K562 (cell line): ENCODE results near the gene STX2. TPM values are rescaled to one million over a fixed set of nuclear protein-coding genes. Genes with fewer than 3 reads are reported as not detected.

Experiments
- ATAC-seq: fragments of 200-7000 bp; cut with Tn5 transposase; 3 replicates; pipeline ENCODE4 v1.9.1; 2020; ENCODE audit warnings: moderate library complexity
- BruUV-seq: library from RNA; stranded (reverse); fragments of 400-500 nt; replicated peaks from 2 replicates; lab custom pipeline; 2021; lab: Mats Ljungman, UMichigan
- CTCF ChIA-PET: fragments of 300-600 bp; formaldehyde crosslinking; extraction: SDS; loops from one replicate; lab custom pipeline; 2021; ENCODE audit warnings: low intra/inter-chr PET ratio; lab: Yijun Ruan, JAX
- POLR2A ChIA-PET: fragments of 300-600, 350-650 bp; sonication (Branson Sonifier 250); formaldehyde crosslinking; extraction: SDS; loops from one replicate; lab custom pipeline; 2021; ENCODE audit warnings: antibody characterized with exemption, inconsistent platforms; lab: Yijun Ruan, JAX
- DNase-seq, 4 experiments: peaks; one replicate each; pipeline versions ENCODE4 v3.0.0 to v3.0.0-alpha.2; 2011 to 2018; ENCODE audit warnings: low spot score in 3 of 4, mixed read lengths in 3 of 4; ENCODE audit errors: extremely low read depth in 1 of 4
- FAIRE-seq: peaks from 2 replicates; lab custom pipeline; 2011; peaks lifted over from hg19 to GRCh38; lab: Jason Lieb, UNC
- H2AFZ ChIP-seq: 2 replicates; pipeline ENCODE4 v1.6.0; 2011; ENCODE audit warnings: low read depth, low read length, control low read depth, inconsistent platforms
- H3K27ac ChIP-seq: fragments of 200-600 bp; 3 replicates; pipeline ENCODE4 v1.8.0; 2011; ENCODE audit warnings: low read depth, mild to moderate bottlenecking, control low read depth, inconsistent platforms, low read length, moderate library complexity, mixed read lengths; ENCODE audit errors: extremely low read depth
- H3K27me3 ChIP-seq, 2 experiments: fragments of 300-600 bp in 1 of 2; 2 replicates in 1 of 2; 3 replicates in 1 of 2; pipeline versions ENCODE4 v1.6.0 to v1.8.0; 2011; ENCODE audit warnings: inconsistent platforms in 2 of 2, low read length in 2 of 2, mild to moderate bottlenecking in 1 of 2, mixed read lengths in 1 of 2, moderate library complexity in 1 of 2; ENCODE audit not compliant: control insufficient read depth in 2 of 2, insufficient read depth in 2 of 2
- H3K36me3 ChIP-seq: fragments of 300-600 bp; 3 replicates; pipeline ENCODE4 v1.8.0; 2011; ENCODE audit warnings: mild to moderate bottlenecking, low read length, inconsistent platforms; ENCODE audit not compliant: control insufficient read depth, insufficient read depth
- H3K4me1 ChIP-seq, 2 experiments: fragments of 200-600 bp in 1 of 2; replicated peaks in 1 of 2; 2 replicates in 1 of 2; 3 replicates in 1 of 2; pipeline versions ENCODE4 v1.5.1 to v1.8.0; 2011; ENCODE audit warnings: inconsistent platforms in 2 of 2, low read length in 2 of 2, mild to moderate bottlenecking in 1 of 2, mixed read lengths in 1 of 2, moderate library complexity in 1 of 2; ENCODE audit not compliant: control insufficient read depth in 2 of 2, insufficient read depth in 2 of 2
- H3K4me2 ChIP-seq: 2 replicates; pipeline ENCODE4 v1.6.1; 2011; ENCODE audit warnings: low read length, control low read depth, inconsistent platforms, mixed read lengths; ENCODE audit not compliant: insufficient read depth
- H3K4me3 ChIP-seq: fragments of 200-600 bp; sonication (generic), shearing (Covaris generic); 2 replicates; pipeline ENCODE4 v1.5.1; 2016; ENCODE audit warnings: control low read depth, inconsistent platforms
- H3K79me2 ChIP-seq: fragments of 200-600 bp; 3 replicates; pipeline ENCODE4 v1.8.0; 2011; ENCODE audit warnings: low read length, inconsistent platforms; ENCODE audit not compliant: control insufficient read depth, insufficient read depth
- H3K9ac ChIP-seq, 2 experiments: 2 replicates each; pipeline versions ENCODE4 v1.6.0 to v1.6.1; 2011; ENCODE audit warnings: low read depth in 2 of 2, low read length in 2 of 2, control low read depth in 1 of 2, inconsistent platforms in 1 of 2, mild to moderate bottlenecking in 1 of 2, mixed read lengths in 1 of 2; ENCODE audit not compliant: insufficient read depth in 1 of 2
- H3K9me1 ChIP-seq: one replicate; pipeline ENCODE4 v1.6.0; 2011; ENCODE audit warnings: inconsistent platforms, mild to moderate bottlenecking, low read length, moderate library complexity; ENCODE audit not compliant: control insufficient read depth, insufficient read depth
- H3K9me3 ChIP-seq: replicated peaks from 2 replicates; pipeline ENCODE4 v1.5.1; 2011; ENCODE audit warnings: low read depth, low read length, inconsistent platforms; ENCODE audit not compliant: control insufficient read depth, insufficient read depth
- H4K20me1 ChIP-seq: replicated peaks from 2 replicates; pipeline ENCODE4 v1.6.1; 2011; ENCODE audit warnings: low read length, inconsistent platforms, mixed read lengths; ENCODE audit not compliant: control insufficient read depth, insufficient read depth
- HDAC3 ChIP-seq: fragments of 450-650 bp; IDR thresholded peaks from 2 replicates; pipeline ENCODE4 v1.6.1; 2018; ENCODE audit warnings: borderline replicate concordance, mild to moderate bottlenecking, moderate library complexity; ENCODE audit not compliant: partially characterized antibody
- KAT8 ChIP-seq: fragments of 450-650 bp; IDR thresholded peaks from 2 replicates; pipeline ENCODE4 v1.6.1; 2016; ENCODE audit warnings: low read depth, mild to moderate bottlenecking
- TBL1XR1 ChIP-seq, 2 experiments: IDR thresholded peaks; 2 replicates each; pipeline ENCODE4 v1.6.1; 2012; ENCODE audit warnings: improper control_type of control experiment in 2 of 2, low read length in 2 of 2, mild to moderate bottlenecking in 1 of 2
- TCF7 ChIP-seq: sonication (generic); IDR thresholded peaks from 2 replicates; pipeline ENCODE4 v1.6.1; 2016; ENCODE audit warnings: antibody characterized with exemption, borderline replicate concordance
- XRCC3 ChIP-seq: fragments of 450-650 bp; IDR thresholded peaks from 2 replicates; pipeline ENCODE4 v1.6.1; 2017; ENCODE audit warnings: mild to moderate bottlenecking, moderate library complexity
- ZBTB2 ChIP-seq: fragments of 450-650 bp; IDR thresholded peaks from 2 replicates; pipeline ENCODE4 v1.6.1; 2016; ENCODE audit warnings: antibody characterized with exemption
- ZNF174 ChIP-seq: fragments of 250-450 bp; sonication (Bioruptor Pico); IDR thresholded peaks from 2 replicates; pipeline ENCODE4 v1.4.0; 2020; ENCODE audit warnings: mild to moderate bottlenecking
- ZNF232 ChIP-seq: sonication (generic); formaldehyde crosslinking; IDR thresholded peaks from 2 replicates; pipeline ENCODE4 v1.8.0; 2022; ENCODE audit warnings: mild to moderate bottlenecking, missing genetic modification reagents
- ZNF77 ChIP-seq: fragments of 250-450 bp; sonication (Bioruptor Pico); IDR thresholded peaks from 2 replicates; pipeline ENCODE4 v1.5.0; 2020
- WGBS: fragments of 100-300 bp; shearing (Covaris generic); methylation state at CpG from one replicate; pipeline ENCODE4 v1.1.6; 2016; ENCODE audit warnings: low coverage, mixed read lengths; ENCODE audit not compliant: insufficient coverage; ENCODE audit errors: missing lambda C conversion rate; 5-methylcytosine and 5-hydroxymethylcytosine counted together
- in situ Hi-C: fragments of 300-500 bp; cut with MboI; formaldehyde crosslinking; loops from 4 replicates; pipeline ENCODE4 v1.15.0; 2018; ENCODE audit warnings: inconsistent platforms, mixed read lengths
- intact Hi-C: fragments of 100-400 bp; cut with micrococcal nuclease; formaldehyde crosslinking; loops from 2 replicates; pipeline ENCODE4 v1.14.2; 2022
- polyA plus RNA-seq, 8 experiments: library from polyadenylated mRNA; depleted of rRNA in 4 of 8; stranded (reverse) in 5 of 8; unstranded in 3 of 8; fragments of >200 nt; fragmentation: Nextera tagmentation in 2 of 8; fragmentation: Illumina TruSeq in 1 of 8; extraction: Ambion mirVana in 2 of 8; extraction: Trizol in 1 of 8; gene quantifications; 2 replicates each; pipeline versions ENCODE4 v1.2.1 to v1.2.3, GENCODE V29; 2011 to 2014; ENCODE audit warnings: inconsistent platforms in 1 of 8, missing spikeins in 1 of 8
- total RNA-seq, 7 experiments: library from RNA; depleted of rRNA in 6 of 7; stranded (reverse); fragments of >200 nt in 6 of 7; fragmentation: Illumina TruSeq in 2 of 7; extraction: Trizol in 2 of 7; gene quantifications; 2 replicates each; pipeline versions ENCODE4 v1.2.1 to v1.2.3, GENCODE V29; 2011 to 2021; ENCODE audit warnings: low replicate concordance in 1 of 7
- TF ChIP-seq, protein P1 (sequence below): fragments of 250-450 bp; sonication (Bioruptor Pico); IDR thresholded peaks from 2 replicates; pipeline ENCODE4 v1.5.1; 2021; ENCODE audit warnings: mild to moderate bottlenecking

The STX2 gene
- total and polyA plus RNA-seq, 9 of the 15 experiments (the other 6 are each of a cell fraction or from before 2014, with no cell fraction given): 22.2 to 54.6 (median 30.8) TPM

DNA sequence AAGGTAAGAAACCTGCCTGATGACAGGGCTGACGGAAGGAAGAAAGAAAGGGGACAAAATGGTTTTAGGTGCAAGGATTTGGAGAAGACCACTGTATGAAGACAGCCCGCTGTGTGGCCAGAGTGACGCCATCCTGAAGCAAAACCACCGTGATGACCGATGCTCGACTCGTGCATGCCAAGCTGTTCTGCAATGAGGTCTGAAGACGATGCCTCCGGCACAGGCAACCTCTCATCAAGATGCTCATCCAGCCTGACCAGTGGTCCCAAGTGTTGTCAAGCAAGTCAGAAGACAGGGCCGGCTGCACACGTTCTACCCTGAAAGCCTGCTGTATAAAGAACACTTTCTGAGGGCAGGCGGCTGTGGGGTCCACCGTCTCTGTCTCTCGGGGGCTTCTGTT, 34.8 kb downstream of the STX2 start:
- H3K9me1 ChIP-seq: no peaks in the 10 kb centered on the region
- ChIA-PET POLR2A (no interaction called here), CTCF (no interaction called here)
- H2AFZ ChIP-seq: no peak overlapping the region
- DNase-seq (no peak), FAIRE-seq (no peak), ATAC-seq (no peak)
- no peaks in the 10 kb centered on the region for H4K20me1 ChIP-seq
- H3K9me3 ChIP-seq: no peaks in the 10 kb centered on the region
- H3K36me3 ChIP-seq: peaks cover 90% of the 10 kb centered on the region
- H3K79me2 ChIP-seq: no peaks in the 10 kb centered on the region
- BruUV-seq: no TSS peak
- H3K4me1 ChIP-seq: no peaks in the 10 kb centered on the region
- no peak overlapping the region for H3K4me3 ChIP-seq
- in situ Hi-C loops: no loop called here
- intact Hi-C loops: no loop called here
- TF ChIP-seq ZBTB2 (no peak), TBL1XR1 (IDR thresholded peaks at IDR 0.05; ENCODE audit: low read length in 2 of 2) (no peak), ZNF77 (CRISPR knock-in tag) (no peak), KAT8 (no peak), TCF7 (no peak), ZNF174 (CRISPR knock-in tag) (no peak), XRCC3 (no peak), ZNF232 (no peak), HDAC3 (no peak)
- TF ChIP-seq, protein P1, sequence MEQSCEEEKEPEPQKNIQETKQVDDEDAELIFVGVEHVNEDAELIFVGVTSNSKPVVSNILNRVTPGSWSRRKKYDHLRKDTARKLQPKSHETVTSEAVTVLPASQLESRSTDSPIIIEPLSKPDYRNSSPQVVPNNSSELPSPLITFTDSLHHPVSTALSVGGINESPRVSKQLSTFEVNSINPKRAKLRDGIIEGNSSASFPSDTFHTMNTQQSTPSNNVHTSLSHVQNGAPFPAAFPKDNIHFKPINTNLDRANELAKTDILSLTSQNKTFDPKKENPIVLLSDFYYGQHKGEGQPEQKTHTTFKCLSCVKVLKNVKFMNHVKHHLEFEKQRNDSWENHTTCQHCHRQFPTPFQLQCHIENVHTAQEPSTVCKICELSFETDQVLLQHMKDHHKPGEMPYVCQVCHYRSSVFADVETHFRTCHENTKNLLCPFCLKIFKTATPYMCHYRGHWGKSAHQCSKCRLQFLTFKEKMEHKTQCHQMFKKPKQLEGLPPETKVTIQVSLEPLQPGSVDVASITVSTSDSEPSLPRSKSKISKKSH (CRISPR knock-in tag): no peak
- no peak overlapping the region for H3K4me2 ChIP-seq
- no peak overlapping the region for H3K9ac ChIP-seq
- H3K27me3 ChIP-seq: no peaks in the 10 kb centered on the region
- 88% methylated on average over 13 of the region's 14 CpGs for WGBS
- H3K27ac ChIP-seq: no peak overlapping the region
